Body of pancreas (tissue), 4 donors: ENCODE measurements around the gene SPATA33. TPM values are rescaled to one million over a fixed set of nuclear protein-coding genes. Genes with fewer than 3 reads are reported as not detected.
"Not testable (repeated sequence)": the region's sequence is repeated elsewhere in the genome, so short reads cannot be mapped to it uniquely, and the experiment has no call there.

Experiments
- ATAC-seq: fragments of 150-250 bp; one replicate; pipeline ENCODE4 v1.9.1; 2016
- DNase-seq, 4 donors: peaks; one replicate each; pipeline ENCODE4 v3.0.0-alpha.2; 2019
- H3K27ac ChIP-seq, 4 donors: fragments of 200-600 bp; sonication (generic); 1 replicate in 3 of 4; 2 replicates in 1 of 4; pipeline versions ENCODE4 v1.5.1 to v1.6.1; 2016 to 2019; ENCODE audit warnings: mild to moderate bottlenecking in 1 of 4, mixed read lengths in 1 of 4, moderate library complexity in 1 of 4
- H3K27me3 ChIP-seq, 2 donors: fragments of 200-600 bp; sonication (generic); one replicate each; pipeline ENCODE4 v1.6.0; 2016; ENCODE audit warnings: mild to moderate bottlenecking in 1 of 2
- H3K36me3 ChIP-seq, 2 donors: fragments of 200-600 bp; sonication (generic); replicated peaks in 1 of 2; 2 replicates each; pipeline ENCODE4 v1.5.1; 2016; ENCODE audit warnings: low read depth in 2 of 2; ENCODE audit not compliant: insufficient read depth in 1 of 2
- H3K4me1 ChIP-seq: fragments of 200-600 bp; sonication (generic); one replicate; pipeline ENCODE4 v1.6.0; 2016
- H3K4me3 ChIP-seq, 2 donors: fragments of 200-600 bp; sonication (generic); 1 replicate in 1 of 2; 2 replicates in 1 of 2; pipeline ENCODE4 v1.5.1; 2016 to 2019
- H3K9me3 ChIP-seq, 3 donors: fragments of 200-600 bp; sonication (generic); 1 replicate in 2 of 3; 2 replicates in 1 of 3; pipeline ENCODE4 v1.5.1; 2016
- CTCF ChIP-seq, 7 experiments: fragments of 450-650 bp in 4 of 7; fragments of 200-600 bp in 3 of 7; sonication (generic) in 3 of 7; IDR thresholded peaks; one replicate each; pipeline ENCODE4 v1.5.1; 2016 to 2019; ENCODE audit warnings: antibody characterized with exemption in 7 of 7
- POLR2A ChIP-seq, 3 donors: fragments of 450-650 bp; IDR thresholded peaks; one replicate each; pipeline ENCODE4 v1.6.1; 2016; ENCODE audit warnings: antibody characterized with exemption in 3 of 3, mild to moderate bottlenecking in 2 of 3
- WGBS, 2 donors: methylation state at CpG; one replicate each; pipeline ENCODE4 v1.1.5; 2017; 5-methylcytosine and 5-hydroxymethylcytosine counted together
- intact Hi-C: fragments of 100-400 bp; cut with DNase I; formaldehyde crosslinking; loops from one replicate; pipeline ENCODE4 v1.15.1; 2023
- total RNA-seq, 2 donors: library from RNA; depleted of rRNA; stranded (reverse); fragments of >200 nt; gene quantifications; one replicate each; pipeline ENCODE4 v1.1.0, GENCODE V29; 2016

The SPATA33 gene
- total RNA-seq, 2 donors from 2014 or later: 3.6 to 7.9 TPM

DNA sequence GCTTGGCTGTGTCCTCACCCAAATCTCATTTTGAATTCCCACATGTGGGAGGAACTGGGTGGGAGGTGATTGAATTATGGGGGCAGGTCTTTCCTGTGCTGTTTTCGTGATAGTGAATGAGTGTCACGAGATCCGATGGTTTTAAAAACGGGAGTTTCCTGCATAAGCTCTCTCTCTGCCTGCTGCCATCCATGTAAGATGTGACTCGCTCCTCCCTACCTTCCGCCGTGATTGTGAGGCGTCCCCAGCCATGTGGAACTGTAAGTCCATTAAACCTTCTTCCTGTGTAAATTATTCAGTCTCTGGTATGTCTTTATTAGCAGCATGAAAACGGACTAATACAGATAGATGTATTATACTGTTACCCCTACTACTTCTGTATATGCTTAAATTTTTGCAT, 3.6 kb downstream of the SPATA33 start:
- Histone ChIP-seq H3K27me3 (no peaks in the 10 kb centered on the region), H3K4me1 (peaks cover 20% of the 10 kb centered on the region), H3K9me3 (no peaks in the 10 kb centered on the region), H3K27ac (no peak overlapping the region), H3K36me3 (no peaks in the 10 kb centered on the region), H3K4me3 (no peak overlapping the region)
- ATAC-seq (no peak), DNase-seq (no peak)
- WGBS, 2 donors: 89 to 93% methylated on average over 9 of the region's 9 CpGs
- TF ChIP-seq CTCF (IDR thresholded peaks at IDR 0.05): no peak
- intact Hi-C loops: no loop called here

DNA sequence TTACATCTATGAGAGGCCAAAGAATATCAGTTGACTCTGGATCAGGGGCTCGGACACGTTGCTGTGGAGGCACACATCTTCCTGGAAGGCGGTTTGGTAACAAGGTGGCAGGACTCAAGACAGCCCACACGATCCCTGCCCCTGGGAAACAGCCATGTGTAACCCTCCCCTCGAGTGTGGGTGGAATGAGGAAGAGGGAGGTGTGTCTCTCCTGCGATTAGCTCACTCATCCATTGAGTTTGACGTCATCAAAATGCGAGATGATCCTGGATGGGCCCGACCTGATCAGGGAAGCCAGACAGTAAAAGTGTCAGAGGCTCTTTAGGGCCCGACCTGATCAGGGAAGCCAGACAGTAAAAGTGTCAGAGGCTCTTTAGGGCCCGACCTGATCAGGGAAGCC, 6.6 kb downstream of the SPATA33 start:
- DNase-seq, H3K27ac ChIP-seq, H3K9me3 ChIP-seq, H3K4me3 ChIP-seq, H3K4me1 ChIP-seq, H3K27me3 ChIP-seq, intact Hi-C loops, H3K36me3 ChIP-seq, ATAC-seq: not testable (repeated sequence)
- 83 to 84% methylated on average over 10 to 11 of the region's 11 CpGs for WGBS, 2 donors

GRCh38 chr16:89667000-89667399, 9.4 kb downstream of the SPATA33 start:
- H3K4me3 ChIP-seq, H3K9me3 ChIP-seq, H3K4me1 ChIP-seq, intact Hi-C loops, H3K27me3 ChIP-seq, ATAC-seq, H3K36me3 ChIP-seq, H3K27ac ChIP-seq: not testable (repeated sequence)
- 47 to 55% methylated on average over 7 of the region's 7 CpGs for WGBS, 2 donors
- DNase-seq: peak in 3 of 4 donors; percentile 28 to 48 (median 36)

GRCh38 chr16:89667633-89668032, 10.0 kb downstream of the SPATA33 start:
- intact Hi-C loops: no loop called here

DNA sequence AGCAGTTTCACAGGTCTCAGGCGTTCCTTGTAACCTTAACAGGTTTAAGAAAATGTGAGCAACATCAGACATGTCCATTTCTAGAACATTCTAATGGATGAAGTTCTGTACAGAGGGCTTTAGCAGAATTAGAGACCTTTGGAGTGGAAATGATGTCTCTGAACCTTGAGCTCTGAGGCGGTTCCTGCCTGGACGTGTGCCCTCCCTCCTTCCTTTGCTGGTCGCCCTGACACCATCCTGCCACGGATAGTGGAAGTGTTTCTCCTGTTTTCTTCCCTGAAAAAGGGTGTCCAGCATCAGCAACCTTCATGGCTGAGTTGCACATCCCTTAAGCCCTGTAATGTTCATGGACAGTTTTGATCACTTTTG, 11.1 kb downstream of the SPATA33 start:
- Histone ChIP-seq H3K27ac (no peak overlapping the region), H3K36me3 (no peaks in the 10 kb centered on the region), H3K4me1 (no peaks in the 10 kb centered on the region), H3K27me3 (no peaks in the 10 kb centered on the region), H3K9me3 (no peaks in the 10 kb centered on the region), H3K4me3 (no peak overlapping the region)
- TF ChIP-seq CTCF (IDR thresholded peaks at IDR 0.05) (no peak), POLR2A (IDR thresholded peaks at IDR 0.05) (no peak)
- DNase-seq (no peak), ATAC-seq (no peak)
- WGBS, 2 donors: 73 to 75% methylated on average over 5 of the region's 5 CpGs
- intact Hi-C loops: no loop called here

More at GRCh38 chr16:89667633-89668032, 10.0 kb downstream of the SPATA33 start:
- Histone ChIP-seq H3K36me3 (no peaks in the 10 kb centered on the region), H3K4me3 (no peak overlapping the region), H3K9me3 (no peaks in the 10 kb centered on the region), H3K27me3 (no peaks in the 10 kb centered on the region), H3K27ac (no peak overlapping the region), H3K4me1 (no peaks in the 10 kb centered on the region)
- ATAC-seq (no peak), DNase-seq (no peak)
- TF ChIP-seq POLR2A (IDR thresholded peaks at IDR 0.05): no peak
- no peak for TF ChIP-seq CTCF (IDR thresholded peaks at IDR 0.05)
- 75 to 93% methylated on average over 3 to 9 of the region's 9 CpGs for WGBS, 2 donors

- no peaks in the 10 kb centered on the region for H3K27me3 ChIP-seq
- no peak overlapping the region for H3K27ac ChIP-seq
- no peaks in the 10 kb centered on the region for H3K4me1 ChIP-seq
- DNase-seq: no peak
- H3K36me3 ChIP-seq: no peaks in the 10 kb centered on the region
- TF ChIP-seq CTCF (IDR thresholded peaks at IDR 0.05) (no peak), POLR2A (IDR thresholded peaks at IDR 0.05) (no peak)
- intact Hi-C loops: no loop called here
- H3K4me3 ChIP-seq: no peak overlapping the region
- no peaks in the 10 kb centered on the region for H3K9me3 ChIP-seq
- WGBS, 2 donors: 60 to 88% methylated on average over 3 to 12 of the region's 13 CpGs
- no peak for ATAC-seq
Observed at GRCh38 chr16:89669755-89670154, 12.1 kb downstream of the SPATA33 start.
